Vagina (tissue), 2 donors: ENCODE results near the gene NUP62.
"Not testable (repeated sequence)": the region's sequence is repeated elsewhere in the genome, so short reads cannot be mapped to it uniquely, and the experiment has no call there.

ENCODE experiments used
- POLR2A ChIP-seq, 2 donors: fragments of 450-650 bp; IDR thresholded peaks; one replicate each; pipeline ENCODE4 v1.6.1; 2017; ENCODE audit warnings: antibody characterized with exemption in 2 of 2, mild to moderate bottlenecking in 2 of 2, moderate library complexity in 2 of 2
- POLR2AphosphoS5 ChIP-seq, 2 donors: sonication (generic); formaldehyde crosslinking; IDR thresholded peaks; one replicate each; pipeline ENCODE4 v1.9.0; 2017; ENCODE audit warnings: antibody characterized with exemption in 2 of 2, mild to moderate bottlenecking in 2 of 2, low read depth in 1 of 2; ENCODE audit not compliant: insufficient read depth in 1 of 2
- TF ChIP-seq, protein P1 (sequence below), 3 experiments: fragments of 450-650 bp in 2 of 3; fragments of 200-600 bp in 1 of 3; sonication (generic) in 1 of 3; IDR thresholded peaks; one replicate each; pipeline ENCODE4 v1.5.1; 2017 to 2019; ENCODE audit warnings: antibody characterized with exemption in 3 of 3, mild to moderate bottlenecking in 2 of 3, moderate library complexity in 2 of 3

GRCh38 chr19:49959892-49960291 is 30.6 kb upstream of the NUP62 start:
- TF ChIP-seq, protein P1, sequence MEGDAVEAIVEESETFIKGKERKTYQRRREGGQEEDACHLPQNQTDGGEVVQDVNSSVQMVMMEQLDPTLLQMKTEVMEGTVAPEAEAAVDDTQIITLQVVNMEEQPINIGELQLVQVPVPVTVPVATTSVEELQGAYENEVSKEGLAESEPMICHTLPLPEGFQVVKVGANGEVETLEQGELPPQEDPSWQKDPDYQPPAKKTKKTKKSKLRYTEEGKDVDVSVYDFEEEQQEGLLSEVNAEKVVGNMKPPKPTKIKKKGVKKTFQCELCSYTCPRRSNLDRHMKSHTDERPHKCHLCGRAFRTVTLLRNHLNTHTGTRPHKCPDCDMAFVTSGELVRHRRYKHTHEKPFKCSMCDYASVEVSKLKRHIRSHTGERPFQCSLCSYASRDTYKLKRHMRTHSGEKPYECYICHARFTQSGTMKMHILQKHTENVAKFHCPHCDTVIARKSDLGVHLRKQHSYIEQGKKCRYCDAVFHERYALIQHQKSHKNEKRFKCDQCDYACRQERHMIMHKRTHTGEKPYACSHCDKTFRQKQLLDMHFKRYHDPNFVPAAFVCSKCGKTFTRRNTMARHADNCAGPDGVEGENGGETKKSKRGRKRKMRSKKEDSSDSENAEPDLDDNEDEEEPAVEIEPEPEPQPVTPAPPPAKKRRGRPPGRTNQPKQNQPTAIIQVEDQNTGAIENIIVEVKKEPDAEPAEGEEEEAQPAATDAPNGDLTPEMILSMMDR (IDR thresholded peaks at IDR 0.05) = not testable (repeated sequence)
- not testable (repeated sequence) for TF ChIP-seq POLR2AphosphoS5 (IDR thresholded peaks at IDR 0.05; ENCODE audit: insufficient read depth in 1 of 2, low read depth in 1 of 2); POLR2A (IDR thresholded peaks at IDR 0.05)
